Heart left ventricle (tissue), 16 donors: Measurements from ENCODE around the gene SLC9A5. TPM values are rescaled to one million over a fixed set of nuclear protein-coding genes. Genes with fewer than 3 reads are reported as not detected.

Experiments
- ATAC-seq, 4 donors: fragments of 200-7000 bp; cut with Tn5 transposase; one replicate each; pipeline ENCODE4 v1.9.1; 2020 to 2022; ENCODE audit warnings: moderate library complexity in 4 of 4, mild to moderate bottlenecking in 3 of 4, moderate number of reproducible peaks in 1 of 4
- DNase-seq, 5 donors: peaks; one replicate each; pipeline ENCODE4 v3.0.0-alpha.2; 2020
- H3K27ac ChIP-seq, 12 donors: fragments of 200-600 bp; sonication (generic) in 4 of 12; one replicate each; pipeline versions ENCODE4 v1.5.0 to v1.8.0; 2016 to 2022; ENCODE audit warnings: mild to moderate bottlenecking in 2 of 12
- H3K27me3 ChIP-seq, 9 donors: fragments of 200-600 bp; sonication (generic) in 2 of 9; one replicate each; pipeline versions ENCODE4 v1.5.1 to v1.8.0; 2016 to 2022; ENCODE audit warnings: mild to moderate bottlenecking in 3 of 9
- H3K36me3 ChIP-seq, 9 donors: fragments of 200-600 bp; sonication (generic) in 2 of 9; one replicate each; pipeline versions ENCODE4 v1.5.0 to v1.8.0; 2018 to 2022; ENCODE audit warnings: mild to moderate bottlenecking in 2 of 9
- H3K4me1 ChIP-seq, 12 donors: fragments of 200-600 bp; sonication (generic) in 4 of 12; one replicate each; pipeline versions ENCODE4 v1.5.0 to v1.8.0; 2016 to 2022; ENCODE audit warnings: mild to moderate bottlenecking in 3 of 12
- H3K4me3 ChIP-seq, 12 donors: fragments of 200-600 bp; sonication (generic) in 4 of 12; one replicate each; pipeline versions ENCODE4 v1.5.0 to v1.8.0; 2017 to 2022; ENCODE audit warnings: mild to moderate bottlenecking in 9 of 12, moderate library complexity in 4 of 12
- H3K9me3 ChIP-seq, 12 donors: fragments of 200-600 bp; sonication (generic) in 4 of 12; one replicate each; pipeline versions ENCODE4 v1.5.0 to v1.8.0; 2016 to 2022; ENCODE audit warnings: mild to moderate bottlenecking in 1 of 12
- POLR2A ChIP-seq, 2 donors: fragments of 450-650 bp; IDR thresholded peaks; one replicate each; pipeline ENCODE4 v1.6.1; 2017; ENCODE audit warnings: antibody characterized with exemption in 2 of 2, mild to moderate bottlenecking in 2 of 2, moderate library complexity in 2 of 2
- WGBS, 4 donors: extraction: QIAGEN DNeasy Blood & Tissue Kit in 2 of 4; methylation state at CpG; one replicate each; pipeline versions ENCODE4 v1.1.5 to v1.1.7; 2013 to 2018; 5-methylcytosine and 5-hydroxymethylcytosine counted together
- intact Hi-C, 10 donors: fragments of 100-400 bp; cut with DNase I; formaldehyde crosslinking; loops; one replicate each; pipeline versions ENCODE4 v1.11.1 to v1.14.2; 2022
- polyA plus RNA-seq, 2 donors: library from polyadenylated mRNA; stranded (reverse); fragments of 200-250 nt; gene quantifications; one replicate each; pipeline ENCODE4 v1.2.3, GENCODE V29; 2013
- total RNA-seq, 9 donors: library from RNA; depleted of rRNA in 2 of 9; stranded (reverse); fragments of >200 nt in 2 of 9; fragmentation: NEBNext Ultra II Directional in 3 of 9; extraction: Animal tissue kit (Norgen Biotek cat#: 25700) in 3 of 9; gene quantifications; one replicate each; pipeline versions ENCODE4 v1.1.0 to v1.2.4, GENCODE V29; 2016 to 2023
- TF ChIP-seq, protein P1 (sequence below), 12 donors: fragments of 200-600 bp; sonication (generic) in 4 of 12; IDR thresholded peaks; one replicate each; pipeline versions ENCODE4 v1.5.0 to v1.8.0; 2018 to 2022; ENCODE audit warnings: antibody characterized with exemption in 12 of 12, mild to moderate bottlenecking in 5 of 12
- donor health status: ischemic (EF 13 %, LVEDD 7.1; RV severe dilation, severe dysfunction).
- donor health status: healthy with polysubstance abuse.
- donor health status: DM: no; HTN: yes; CAD: no.
- donor health status: DM: no; HTN: no; CAD: no.
- donor health status: ischemic (EF 25% LVEDD 6.9; RV normal size, moderate dysfunction).
- donor health status: ischemic (EF 25% LVEDD 5.7; RV mildly dilated, moderate dysfunction).
- donor health status: healthy.
- donor health status: DM: yes; HTN: yes; CAD: no.
- donor health status: ischemic (EF 35%, LVEDD 5.7; RV mildly dilated, moderate dysfunction).
- donor health status: nonischemic (EF 11% LVEDD 7.7; RV severe dilation, severe dysfunction).
- donor health status: DM: yes; HTN: yes; CAD: no.
- donor health status: PGD.
- donor health status: ischemic (EF 29% LVEDD 5.4; RV normal size, mild dysfunction).
- donor health status: nonischemic (EF 23%, LVEDD 6.1; RV moderate dilation, normal function).

The SLC9A5 gene
- total and polyA plus RNA-seq, 11 donors = 0.16 to 2.0 (median 1.2) TPM

DNA sequence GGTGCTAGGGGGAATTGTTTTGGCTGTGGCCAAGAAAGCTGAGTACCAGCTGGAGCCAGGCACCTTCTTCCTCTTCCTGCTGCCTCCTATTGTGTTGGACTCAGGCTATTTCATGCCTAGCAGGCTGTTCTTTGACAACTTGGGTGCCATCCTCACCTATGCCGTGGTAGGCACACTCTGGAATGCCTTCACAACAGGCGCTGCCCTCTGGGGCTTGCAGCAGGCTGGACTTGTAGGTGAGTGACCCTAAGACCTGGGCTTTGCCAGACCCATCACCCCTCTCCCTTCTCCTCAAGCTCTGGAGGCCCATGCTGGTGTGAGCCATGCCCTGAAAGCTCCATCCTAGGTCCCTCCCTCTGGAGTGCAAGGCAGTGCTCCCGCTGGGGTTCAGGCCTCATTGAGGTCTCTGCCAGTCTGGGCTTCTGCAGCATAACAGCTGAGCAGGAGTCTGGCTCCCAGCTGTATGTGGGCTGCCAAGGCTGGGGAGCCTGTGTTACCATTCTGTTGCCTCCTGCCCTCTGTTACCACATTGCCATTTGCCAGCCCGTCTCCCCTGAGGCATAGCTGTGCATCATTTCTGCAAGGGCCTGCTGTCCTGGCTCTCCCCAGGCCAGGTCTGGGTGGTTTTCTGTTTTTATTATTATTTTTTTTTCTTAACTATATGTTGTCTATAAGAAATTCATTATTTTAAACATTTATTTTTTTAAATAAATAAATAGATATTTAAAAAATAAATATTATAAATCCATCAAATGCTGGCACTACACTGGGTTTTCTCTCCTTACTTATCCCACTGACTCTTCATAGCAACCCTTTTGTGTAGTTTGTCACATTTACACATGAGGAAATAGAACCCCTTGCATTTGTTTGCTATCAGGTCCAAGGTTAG lies 4.1 kb downstream of the SLC9A5 start:
- intact Hi-C loops = no loop called here
- H3K4me1 ChIP-seq = peaks cover 2 to 22% (median 13%) of the 10 kb centered on the region in 12 donors
- no peaks in the 10 kb centered on the region for H3K9me3 ChIP-seq
- H3K27ac ChIP-seq = no peak overlapping the region
- no peak overlapping the region for H3K4me3 ChIP-seq
- no peak for ATAC-seq
- no peaks in the 10 kb centered on the region for H3K36me3 ChIP-seq
- H3K27me3 ChIP-seq = peaks cover 0 to 10% (median 0%) of the 10 kb centered on the region in 9 donors
- TF ChIP-seq POLR2A (IDR thresholded peaks at IDR 0.05) = no peak
- TF ChIP-seq, protein P1, sequence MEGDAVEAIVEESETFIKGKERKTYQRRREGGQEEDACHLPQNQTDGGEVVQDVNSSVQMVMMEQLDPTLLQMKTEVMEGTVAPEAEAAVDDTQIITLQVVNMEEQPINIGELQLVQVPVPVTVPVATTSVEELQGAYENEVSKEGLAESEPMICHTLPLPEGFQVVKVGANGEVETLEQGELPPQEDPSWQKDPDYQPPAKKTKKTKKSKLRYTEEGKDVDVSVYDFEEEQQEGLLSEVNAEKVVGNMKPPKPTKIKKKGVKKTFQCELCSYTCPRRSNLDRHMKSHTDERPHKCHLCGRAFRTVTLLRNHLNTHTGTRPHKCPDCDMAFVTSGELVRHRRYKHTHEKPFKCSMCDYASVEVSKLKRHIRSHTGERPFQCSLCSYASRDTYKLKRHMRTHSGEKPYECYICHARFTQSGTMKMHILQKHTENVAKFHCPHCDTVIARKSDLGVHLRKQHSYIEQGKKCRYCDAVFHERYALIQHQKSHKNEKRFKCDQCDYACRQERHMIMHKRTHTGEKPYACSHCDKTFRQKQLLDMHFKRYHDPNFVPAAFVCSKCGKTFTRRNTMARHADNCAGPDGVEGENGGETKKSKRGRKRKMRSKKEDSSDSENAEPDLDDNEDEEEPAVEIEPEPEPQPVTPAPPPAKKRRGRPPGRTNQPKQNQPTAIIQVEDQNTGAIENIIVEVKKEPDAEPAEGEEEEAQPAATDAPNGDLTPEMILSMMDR (IDR thresholded peaks at IDR 0.05) = no peak
- peak in 2 of 5 donors; percentile 11 to 18 for DNase-seq
- 94 to 99% (median 96%) methylated on average over 4 of the region's 4 CpGs for WGBS, 4 donors

DNA sequence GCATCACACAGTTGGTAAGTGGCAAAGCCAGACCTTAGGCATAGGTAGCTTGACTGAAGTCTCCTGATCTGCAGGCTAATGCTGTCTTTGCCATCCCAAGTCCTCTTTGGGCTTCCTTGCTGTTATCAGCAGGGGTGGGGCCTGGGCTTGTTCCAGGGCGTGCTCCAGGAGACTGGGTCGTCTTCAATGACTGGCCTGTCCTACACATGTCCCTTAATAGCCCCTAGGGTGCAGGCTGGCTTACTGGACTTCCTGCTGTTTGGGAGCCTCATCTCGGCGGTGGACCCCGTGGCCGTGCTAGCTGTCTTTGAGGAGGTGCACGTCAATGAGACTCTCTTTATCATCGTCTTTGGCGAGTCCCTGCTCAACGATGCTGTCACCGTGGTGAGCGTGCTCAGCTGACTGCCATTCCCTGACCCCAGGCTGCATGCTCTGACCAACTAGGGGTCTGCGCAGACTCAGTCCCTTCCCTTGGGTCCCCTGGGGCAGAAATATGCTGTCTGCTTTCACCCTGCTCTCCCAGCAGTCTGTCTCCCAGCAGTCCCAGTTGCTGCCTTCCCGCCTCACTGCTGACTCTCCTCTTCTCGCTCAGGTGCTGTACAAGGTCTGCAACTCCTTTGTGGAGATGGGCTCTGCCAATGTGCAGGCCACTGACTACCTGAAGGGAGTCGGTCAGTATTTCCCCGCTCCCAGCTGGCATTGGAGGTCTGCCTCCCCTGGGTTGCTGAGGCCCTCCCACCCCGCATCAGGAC lies 6.2 kb downstream of the SLC9A5 start:
- Histone ChIP-seq H3K36me3 (no peaks in the 10 kb centered on the region), H3K4me1 (peaks cover 0 to 2% (median 0%) of the 10 kb centered on the region in 12 donors), H3K27me3 (peaks cover 0 to under 1% (median 0%) of the 10 kb centered on the region in 9 donors), H3K4me3 (no peak overlapping the region), H3K27ac (no peak overlapping the region), H3K9me3 (no peaks in the 10 kb centered on the region)
- 64 to 76% (median 74%) methylated on average over 16 to 18 of the region's 18 CpGs for WGBS, 4 donors
- ATAC-seq = peak in 1 of 4 donors; percentile 27
- intact Hi-C loops = no loop called here
- peak in 1 of 5 donors; percentile 53 for DNase-seq
- TF ChIP-seq, protein P1 (IDR thresholded peaks at IDR 0.05) = no peak
- TF ChIP-seq POLR2A (IDR thresholded peaks at IDR 0.05) = no peak

DNA sequence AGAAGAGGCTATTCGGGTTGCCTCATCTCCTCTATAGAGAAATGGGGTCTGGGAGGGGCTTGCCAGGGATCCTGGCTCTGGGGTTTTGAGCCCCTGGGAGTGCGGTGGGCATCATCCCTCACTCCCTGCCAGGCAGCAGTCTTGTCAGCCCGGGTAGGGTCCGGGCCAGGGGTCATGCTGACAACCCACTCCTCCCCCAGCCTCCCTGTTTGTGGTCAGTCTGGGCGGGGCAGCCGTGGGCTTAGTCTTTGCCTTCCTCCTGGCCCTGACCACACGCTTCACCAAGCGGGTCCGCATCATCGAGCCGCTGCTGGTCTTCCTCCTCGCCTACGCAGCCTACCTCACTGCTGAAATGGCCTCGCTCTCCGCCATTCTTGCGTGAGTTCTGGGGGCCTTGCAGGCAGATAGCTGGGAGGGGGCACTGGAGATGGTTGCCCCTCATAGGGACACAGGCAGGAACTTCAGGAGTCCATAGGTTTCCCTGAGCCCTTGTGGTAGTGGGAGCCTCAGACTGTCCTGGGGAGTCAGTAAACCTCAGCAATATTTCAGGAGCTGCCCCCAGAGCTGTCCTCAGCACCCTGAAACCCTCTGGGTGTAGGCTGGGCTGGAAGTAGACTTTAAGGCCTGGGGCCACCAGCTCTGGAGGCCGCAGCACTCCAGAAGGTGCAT lies 6.9 kb downstream of the SLC9A5 start:
- Histone ChIP-seq H3K9me3 (no peaks in the 10 kb centered on the region), H3K27ac (no peak overlapping the region), H3K36me3 (no peaks in the 10 kb centered on the region), H3K27me3 (no peaks in the 10 kb centered on the region), H3K4me3 (no peak overlapping the region), H3K4me1 (peaks cover 0 to 2% (median 0%) of the 10 kb centered on the region in 12 donors)
- intact Hi-C loops = no loop called here
- DNase-seq = peak in 1 of 5 donors; percentile 17
- 92 to 95% (median 94%) methylated on average over 14 to 17 of the region's 17 CpGs for WGBS, 4 donors
- ATAC-seq = no peak
- TF ChIP-seq, protein P1 (IDR thresholded peaks at IDR 0.05) = no peak
- no peak for TF ChIP-seq POLR2A (IDR thresholded peaks at IDR 0.05)
